Pons (tissue), 1 donor: ENCODE results near the gene SERPINB2.
"Not testable (repeated sequence)": the region's sequence is repeated elsewhere in the genome, so short reads cannot be mapped to it uniquely, and the experiment has no call there.

Source experiments
- DNase-seq: peaks from one replicate; pipeline ENCODE4 v3.0.0-alpha.2; 2016; ENCODE audit warnings: low spot score

SERPINB2 gene

DNA sequence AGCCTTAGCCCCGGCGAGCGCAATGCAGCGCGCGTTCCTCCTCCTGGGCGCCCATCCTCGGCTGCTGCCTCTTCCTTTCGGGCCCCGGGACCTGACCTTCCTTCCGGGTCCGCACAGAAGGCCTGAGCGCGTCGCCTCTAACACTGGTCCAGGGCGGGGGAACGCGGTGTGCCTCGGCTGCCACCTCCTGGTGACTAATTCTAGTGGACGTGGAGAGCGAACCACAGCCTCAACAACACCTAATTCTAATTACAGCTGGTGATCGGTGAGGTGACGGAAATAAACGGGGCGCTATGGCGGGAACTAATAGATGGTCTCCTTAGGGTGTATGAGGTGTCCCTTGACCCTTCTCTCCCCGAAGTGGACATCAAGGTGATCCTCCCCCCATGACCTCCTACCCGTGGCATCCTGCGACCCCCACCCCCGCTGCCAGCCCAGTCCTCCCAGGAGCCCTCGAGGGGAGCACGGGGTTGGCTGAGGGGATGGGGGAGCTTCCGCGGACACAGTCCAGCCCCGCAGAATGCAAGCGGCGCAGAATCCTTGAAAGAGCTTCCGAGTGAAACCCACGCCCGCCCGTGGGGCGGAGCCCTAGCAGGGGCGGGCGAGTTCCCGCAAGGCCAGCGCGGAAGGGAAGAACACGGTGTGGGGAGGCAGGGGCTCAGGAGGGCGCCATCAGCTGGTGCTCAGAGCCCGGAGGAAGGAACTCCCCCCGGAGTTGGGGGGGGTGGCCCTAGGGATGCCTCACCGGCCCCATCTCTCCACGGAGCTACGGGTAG is 48.8 kb downstream of the SERPINB2 start:
- DNase-seq = peak; percentile 81

DNA sequence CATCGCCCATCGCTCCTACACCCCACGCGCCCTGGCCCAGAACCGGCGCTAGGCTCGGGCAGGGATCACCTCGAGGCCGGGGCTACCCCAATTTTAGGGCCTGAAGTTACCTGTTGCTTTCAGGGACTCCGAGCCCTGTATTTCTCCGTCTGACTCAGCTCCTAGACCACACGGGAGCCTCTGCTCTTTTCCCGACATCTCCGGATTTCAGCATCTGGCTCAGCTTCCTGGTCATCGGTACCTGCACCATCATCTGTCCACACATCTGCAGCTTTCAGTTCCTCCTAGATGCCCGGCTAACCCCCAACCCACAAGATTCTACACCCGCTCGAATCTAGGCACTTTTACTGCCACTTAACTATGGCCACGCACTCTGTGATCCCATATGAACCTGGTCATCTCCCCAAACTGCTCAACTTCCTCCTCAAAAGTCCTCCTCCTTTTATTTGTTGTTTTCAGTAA is 49.5 kb downstream of the SERPINB2 start:
- DNase-seq = no peak

DNA sequence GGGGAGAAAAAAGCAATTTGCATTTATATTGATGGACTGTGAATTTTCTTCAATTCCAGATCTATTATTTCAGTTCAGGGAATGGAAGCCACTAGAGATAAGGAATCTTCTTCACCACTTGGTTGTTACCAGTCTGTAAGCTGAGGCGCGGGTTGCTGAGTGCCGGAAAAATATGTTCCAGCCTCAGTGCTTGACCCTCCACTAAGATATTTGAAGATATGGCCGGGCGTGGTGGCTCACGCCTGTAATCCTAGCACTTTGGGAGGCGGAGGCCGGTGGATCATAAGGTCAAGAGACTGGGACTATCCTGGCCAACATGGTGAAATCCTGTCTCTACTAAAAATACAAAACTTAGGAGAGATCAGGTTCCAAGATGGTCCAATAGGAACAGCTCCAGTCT is 52.5 kb downstream of the SERPINB2 start:
- DNase-seq = no peak

DNA sequence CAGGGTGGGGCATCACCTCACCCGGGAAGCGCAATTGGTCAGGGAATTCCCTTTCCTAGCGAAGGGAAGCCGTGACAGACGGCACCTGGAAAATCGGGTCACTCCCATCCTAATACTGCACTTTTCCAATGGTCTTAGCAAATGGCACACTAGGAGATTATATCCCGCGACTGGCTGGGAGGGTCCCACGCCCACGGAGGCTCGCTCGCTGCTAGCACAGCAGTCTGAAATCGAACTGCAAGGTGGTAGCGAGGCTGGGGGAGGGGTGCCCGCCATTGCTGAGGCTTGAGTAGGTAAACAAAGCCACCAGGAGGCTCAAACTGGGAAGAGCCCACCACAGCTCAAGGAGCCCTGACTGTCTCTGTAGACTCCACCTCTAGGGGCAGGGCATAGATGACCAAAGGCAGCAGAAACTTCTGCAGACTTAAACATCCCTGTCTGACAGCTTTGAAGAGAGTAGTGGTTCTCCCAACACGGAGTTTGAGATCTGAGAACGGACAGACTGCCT is 53.1 kb downstream of the SERPINB2 start:
- not testable (repeated sequence) for DNase-seq

DNA sequence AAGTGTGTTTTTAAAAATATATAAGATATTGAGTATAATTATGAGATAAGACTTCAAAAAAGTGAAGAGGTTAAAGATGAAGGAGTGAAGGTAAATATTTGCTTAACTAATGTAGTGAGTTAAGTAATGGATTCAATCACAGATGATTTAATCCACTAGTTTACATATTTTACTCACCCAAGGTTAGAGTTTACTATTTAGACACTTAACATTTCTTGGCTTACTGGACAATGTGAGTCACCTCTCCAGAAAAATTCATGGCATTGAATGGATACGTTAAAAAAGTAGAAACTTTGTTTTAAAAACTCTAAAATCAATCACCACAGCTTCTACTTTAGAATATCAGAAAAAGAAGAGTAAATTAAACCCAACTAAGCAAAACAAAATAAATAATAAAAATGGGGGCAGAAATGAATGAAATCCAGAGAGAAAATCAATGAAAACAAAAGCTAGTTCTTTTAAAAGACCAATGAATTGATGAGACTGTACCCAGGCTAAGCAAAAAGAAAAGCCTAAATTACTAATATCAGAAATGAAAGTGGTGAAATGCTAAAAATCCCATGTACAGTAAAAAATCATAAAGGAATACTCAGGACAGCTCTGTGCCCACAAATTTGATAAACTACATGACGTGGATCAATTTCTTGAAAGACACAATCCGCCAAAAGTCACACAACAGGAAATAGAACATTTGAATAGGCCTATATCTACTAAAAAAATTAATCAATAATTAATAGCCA is 59.7 kb downstream of the SERPINB2 start:
- DNase-seq = no peak

DNA sequence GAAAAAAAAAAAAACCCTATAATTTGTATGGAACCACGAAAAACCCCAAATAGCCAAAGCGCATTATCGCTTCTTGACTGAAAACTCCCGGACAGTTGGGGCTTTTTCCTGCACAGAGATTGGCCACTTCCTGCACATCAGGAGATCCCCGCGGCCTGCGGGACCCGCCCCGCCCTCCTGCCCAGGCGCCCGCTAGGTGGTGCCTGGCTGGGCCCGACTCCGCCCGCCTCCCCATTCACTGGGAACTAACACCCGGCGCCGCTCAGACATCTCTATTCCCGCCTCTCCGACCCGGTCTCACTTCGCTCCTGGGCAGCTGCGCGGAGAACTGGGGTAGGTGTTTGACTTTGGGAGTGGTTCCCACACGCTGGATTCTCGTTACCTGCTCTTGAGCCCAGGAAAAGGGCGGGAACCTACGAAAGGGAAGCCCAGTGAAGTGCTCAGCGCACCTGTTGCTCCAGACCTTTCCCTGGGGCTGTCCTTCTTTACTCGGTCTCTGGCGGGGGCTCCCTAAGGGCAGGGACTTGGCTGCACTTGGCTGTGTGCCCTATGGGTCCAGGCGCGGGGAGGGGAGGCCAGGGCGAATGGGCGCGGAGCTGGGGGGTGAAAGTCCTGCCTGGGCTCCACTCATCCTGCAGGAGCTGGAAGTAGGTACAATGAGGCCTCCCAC is 61.7 kb downstream of the SERPINB2 start, which contains the start of gene HMSD:
TSS of gene HMSD (plus strand) at position 234 of the 670 bp plus-strand sequence. CDS start 4,155 bp downstream, outside the sequence.
- DNase-seq = peak; percentile 78

DNA sequence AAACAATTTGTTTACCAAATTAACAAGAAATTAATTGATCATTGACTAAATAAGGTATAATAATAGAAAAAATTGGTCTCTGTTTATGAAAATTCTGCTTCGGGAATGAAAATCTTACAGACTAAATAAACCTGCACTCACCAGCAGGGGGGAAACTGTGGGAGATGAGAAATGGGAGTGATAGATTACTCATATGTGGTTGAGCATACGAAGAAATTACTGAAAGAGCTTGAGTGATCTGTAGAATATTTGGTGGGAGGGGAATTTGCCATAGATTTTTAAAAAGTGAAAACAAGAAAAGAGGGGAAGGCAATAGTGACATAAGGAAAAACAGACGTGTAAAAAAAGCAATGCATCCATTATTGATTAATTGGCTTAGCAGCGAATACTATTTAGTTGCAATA is 63.8 kb downstream of the SERPINB2 start:
- DNase-seq = no peak
